ENCODE data around the gene C12orf57.

DNA sequence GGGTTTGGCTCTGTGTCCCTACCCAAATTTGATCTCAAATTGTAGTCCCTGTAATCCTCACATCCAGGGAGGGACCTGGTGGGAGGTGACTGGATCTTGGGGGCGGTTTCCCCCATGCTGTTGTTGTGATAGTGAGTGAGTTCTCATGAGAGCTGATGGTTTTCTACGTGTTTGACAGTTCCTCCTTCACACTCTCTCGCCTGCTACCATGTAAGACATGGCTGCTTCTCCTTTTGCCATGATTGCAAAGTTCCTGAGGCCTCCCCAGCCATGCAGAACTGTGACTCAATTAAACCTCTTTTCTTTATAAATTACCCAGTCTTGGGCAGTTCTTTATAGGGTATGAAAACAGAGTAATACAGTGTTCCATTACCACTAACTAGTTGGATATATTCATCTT, 49.5 kb upstream of the C12orf57 start:
- TF ChIP-seq POLR2AphosphoS2 (conservative IDR thresholded peaks at IDR 0.05; ENCODE audit: low read length) (no peak), CEBPB (IDR thresholded peaks at IDR 0.05) (no peak), NFE2L2 (conservative IDR thresholded peaks at IDR 0.05; ENCODE audit: low read length) (no peak), JUN (IDR thresholded peaks at IDR 0.05) (no peak)
- TF ChIP-seq, protein P1, sequence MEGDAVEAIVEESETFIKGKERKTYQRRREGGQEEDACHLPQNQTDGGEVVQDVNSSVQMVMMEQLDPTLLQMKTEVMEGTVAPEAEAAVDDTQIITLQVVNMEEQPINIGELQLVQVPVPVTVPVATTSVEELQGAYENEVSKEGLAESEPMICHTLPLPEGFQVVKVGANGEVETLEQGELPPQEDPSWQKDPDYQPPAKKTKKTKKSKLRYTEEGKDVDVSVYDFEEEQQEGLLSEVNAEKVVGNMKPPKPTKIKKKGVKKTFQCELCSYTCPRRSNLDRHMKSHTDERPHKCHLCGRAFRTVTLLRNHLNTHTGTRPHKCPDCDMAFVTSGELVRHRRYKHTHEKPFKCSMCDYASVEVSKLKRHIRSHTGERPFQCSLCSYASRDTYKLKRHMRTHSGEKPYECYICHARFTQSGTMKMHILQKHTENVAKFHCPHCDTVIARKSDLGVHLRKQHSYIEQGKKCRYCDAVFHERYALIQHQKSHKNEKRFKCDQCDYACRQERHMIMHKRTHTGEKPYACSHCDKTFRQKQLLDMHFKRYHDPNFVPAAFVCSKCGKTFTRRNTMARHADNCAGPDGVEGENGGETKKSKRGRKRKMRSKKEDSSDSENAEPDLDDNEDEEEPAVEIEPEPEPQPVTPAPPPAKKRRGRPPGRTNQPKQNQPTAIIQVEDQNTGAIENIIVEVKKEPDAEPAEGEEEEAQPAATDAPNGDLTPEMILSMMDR (IDR thresholded peaks at IDR 0.05), result no peak

Data from A549 (cell line).